Measurements from ENCODE around the gene SPATA31A7.
"Not testable (repeated sequence)": the region's sequence is repeated elsewhere in the genome, so short reads cannot be mapped to it uniquely, and the experiment has no call there.

SPATA31A7 gene

DNA sequence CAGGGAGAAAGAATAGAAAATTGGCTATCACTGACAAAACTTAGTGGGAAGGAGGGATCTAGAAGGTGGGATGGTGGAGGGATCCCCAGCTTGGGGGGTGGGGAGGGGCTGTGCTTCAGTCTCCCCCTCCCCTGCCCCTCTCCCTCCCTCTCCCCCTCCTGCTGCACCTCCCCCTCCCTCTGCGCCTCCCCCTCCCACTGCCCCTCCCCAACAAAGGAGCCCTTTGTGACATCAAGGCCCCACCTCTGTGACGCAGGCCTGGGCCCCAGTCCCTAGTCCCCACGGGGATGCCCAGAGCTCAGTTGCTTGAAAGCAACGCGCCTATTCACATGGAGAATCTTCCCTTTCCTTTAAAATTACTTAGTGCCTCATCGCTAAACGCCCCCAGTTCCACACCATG, at the start of gene SPATA31A7:
Gene SPATA31A7 (plus strand): TSS at position 301 of the 400 bp plus-strand sequence. CDS start 29 bp downstream, at position 330.
- DNase-seq (ENCODE audit: low read depth) = not testable (repeated sequence)

DNA sequence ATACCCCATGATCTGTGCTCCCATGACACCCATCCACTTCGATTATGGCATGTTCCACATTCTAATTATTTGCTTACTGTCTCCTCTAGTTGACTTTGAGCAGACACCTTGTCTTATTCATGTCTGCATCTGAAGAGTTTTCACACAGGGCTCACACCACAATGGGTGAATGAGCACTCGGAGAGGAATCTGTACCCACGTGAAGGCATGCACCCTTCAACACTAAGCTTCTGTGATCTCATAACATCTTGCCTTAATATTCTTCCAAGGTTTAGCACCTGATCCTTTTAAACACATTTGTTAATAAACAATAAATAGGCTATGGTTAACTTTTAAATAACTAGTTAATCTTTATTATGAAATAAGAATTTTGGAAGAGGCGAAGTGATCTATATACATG, 36.6 kb downstream of the SPATA31A7 start:
- DNase-seq (ENCODE audit: low read depth) = peak; percentile 20

Measured in EH (cell line).